ENCODE data around the gene ITPR2.
A peak's percentile ranks its signal among the peaks of the same experiment; 100 is the strongest.

Gene ITPR2

GRCh38 chr12:26696048-26696612 lies 136.9 kb downstream of the ITPR2 start:
- Histone ChIP-seq H2BK5ac (ENCODE audit: low read depth, low read length, poor library complexity, severe bottlenecking) (no peak overlapping the region), H2AFZ (ENCODE audit: low read depth, low read length) (no peak overlapping the region), H3K4me3 (ENCODE audit: insufficient read depth in 1 of 2, low read depth in 1 of 2, low read length in 2 of 2) (no peak overlapping the region), H3K4ac (ENCODE audit: low read depth in 1 of 2, low read length in 2 of 2) (no peak overlapping the region), H4K8ac (ENCODE audit: low read length) (no peak overlapping the region), H3K9ac (ENCODE audit: low read length) (no peak overlapping the region), H3K18ac (ENCODE audit: low read depth in 1 of 2, low read length in 2 of 2) (no peak overlapping the region), H3K4me2 (ENCODE audit: low read length, poor library complexity, severe bottlenecking) (no peak overlapping the region), H3K27me3 (ENCODE audit: control insufficient read depth in 1 of 2, insufficient read depth in 1 of 2, low read length in 2 of 2) (no peaks in the 10 kb centered on the region), H4K91ac (ENCODE audit: low read length) (no peak overlapping the region), H3K9me3 (ENCODE audit: control insufficient read depth, low read length) (no peaks in the 10 kb centered on the region), H2BK120ac (ENCODE audit: low read depth, low read length) (no peak overlapping the region), H3K36me3 (ENCODE audit: control insufficient read depth in 1 of 2, insufficient read depth in 2 of 2, low read depth in 1 of 2, low read length in 2 of 2) (peaks cover 0 to 5% of the 10 kb centered on the region in 2 experiments), H3K14ac (ENCODE audit: low read length in 2 of 2) (no peak overlapping the region), H3K4me1 (ENCODE audit: control insufficient read depth, insufficient read depth, low read depth, low read length) (no peaks in the 10 kb centered on the region), H2BK12ac (ENCODE audit: low read length in 2 of 2) (no peak overlapping the region), H3K23ac (ENCODE audit: low read length in 2 of 2) (no peak overlapping the region), H2AK5ac (ENCODE audit: low read length, severe bottlenecking) (no peak overlapping the region), H2BK15ac (ENCODE audit: low read depth, poor library complexity, severe bottlenecking) (no peak overlapping the region), H3K27ac (ENCODE audit: low read length, poor library complexity, severe bottlenecking) (no peak overlapping the region), H3K79me1 (replicated peaks; ENCODE audit: low read length, poor library complexity, severe bottlenecking) (peaks cover 8% of the 10 kb centered on the region)
- DNase-seq: no peak
- WGBS: 94% methylated on average over 1 of the region's 3 CpGs

GRCh38 chr12:26694402-26694801 lies 138.6 kb downstream of the ITPR2 start:
- Histone ChIP-seq H3K27ac (ENCODE audit: low read length, poor library complexity, severe bottlenecking) (no peak overlapping the region), H3K4me3 (ENCODE audit: insufficient read depth in 1 of 2, low read depth in 1 of 2, low read length in 2 of 2) (no peak overlapping the region), H3K4ac (ENCODE audit: low read depth in 1 of 2, low read length in 2 of 2) (no peak overlapping the region), H3K27me3 (ENCODE audit: control insufficient read depth in 1 of 2, insufficient read depth in 1 of 2, low read length in 2 of 2) (no peaks in the 10 kb centered on the region), H3K14ac (ENCODE audit: low read length in 2 of 2) (no peak overlapping the region), H3K9ac (ENCODE audit: low read length) (no peak overlapping the region), H3K18ac (ENCODE audit: low read depth in 1 of 2, low read length in 2 of 2) (no peak overlapping the region), H3K36me3 (ENCODE audit: control insufficient read depth in 1 of 2, insufficient read depth in 2 of 2, low read depth in 1 of 2, low read length in 2 of 2) (peaks cover 0 to 3% of the 10 kb centered on the region in 2 experiments), H2BK5ac (ENCODE audit: low read depth, low read length, poor library complexity, severe bottlenecking) (no peak overlapping the region), H4K8ac (ENCODE audit: low read length) (no peak overlapping the region), H2AFZ (ENCODE audit: low read depth, low read length) (no peak overlapping the region), H3K4me2 (ENCODE audit: low read length, poor library complexity, severe bottlenecking) (no peak overlapping the region), H2BK12ac (ENCODE audit: low read length in 2 of 2) (no peak overlapping the region), H3K79me1 (replicated peaks; ENCODE audit: low read length, poor library complexity, severe bottlenecking) (peaks cover 9% of the 10 kb centered on the region), H3K9me3 (ENCODE audit: control insufficient read depth, low read length) (no peaks in the 10 kb centered on the region), H2AK5ac (ENCODE audit: low read length, severe bottlenecking) (no peak overlapping the region), H3K23ac (ENCODE audit: low read length in 2 of 2) (no peak overlapping the region), H3K4me1 (ENCODE audit: control insufficient read depth, insufficient read depth, low read depth, low read length) (no peaks in the 10 kb centered on the region), H2BK120ac (ENCODE audit: low read depth, low read length) (no peak overlapping the region), H2BK15ac (ENCODE audit: low read depth, poor library complexity, severe bottlenecking) (no peak overlapping the region), H4K91ac (ENCODE audit: low read length) (no peak overlapping the region)
- WGBS: 93% methylated on average over 2 of the region's 2 CpGs
- no peak for DNase-seq

- Histone ChIP-seq H2AK5ac (ENCODE audit: low read length, severe bottlenecking) (peak overlapping the region; percentile 85), H3K9ac (ENCODE audit: low read length) (no peak overlapping the region), H3K36me3 (ENCODE audit: control insufficient read depth in 1 of 2, insufficient read depth in 2 of 2, low read depth in 1 of 2, low read length in 2 of 2) (peaks cover 0 to 3% of the 10 kb centered on the region in 2 experiments), H2BK120ac (ENCODE audit: low read depth, low read length) (no peak overlapping the region), H2BK12ac (ENCODE audit: low read length in 2 of 2) (no peak overlapping the region), H3K27ac (ENCODE audit: low read length, poor library complexity, severe bottlenecking) (peak overlapping the region; percentile 80), H4K8ac (ENCODE audit: low read length) (no peak overlapping the region), H3K27me3 (ENCODE audit: control insufficient read depth in 1 of 2, insufficient read depth in 1 of 2, low read length in 2 of 2) (no peaks in the 10 kb centered on the region), H3K4me3 (ENCODE audit: insufficient read depth in 1 of 2, low read depth in 1 of 2, low read length in 2 of 2) (no peak overlapping the region), H3K4me2 (ENCODE audit: low read length, poor library complexity, severe bottlenecking) (no peak overlapping the region), H3K79me1 (replicated peaks; ENCODE audit: low read length, poor library complexity, severe bottlenecking) (peaks cover 15% of the 10 kb centered on the region), H3K4me1 (ENCODE audit: control insufficient read depth, insufficient read depth, low read depth, low read length) (peaks cover 3% of the 10 kb centered on the region), H3K9me3 (ENCODE audit: control insufficient read depth, low read length) (no peaks in the 10 kb centered on the region), H3K14ac (ENCODE audit: low read length in 2 of 2) (no peak overlapping the region), H2BK5ac (ENCODE audit: low read depth, low read length, poor library complexity, severe bottlenecking) (no peak overlapping the region), H4K91ac (ENCODE audit: low read length) (no peak overlapping the region), H2BK15ac (ENCODE audit: low read depth, poor library complexity, severe bottlenecking) (no peak overlapping the region), H3K18ac (ENCODE audit: low read depth in 1 of 2, low read length in 2 of 2) (no peak overlapping the region), H3K23ac (ENCODE audit: low read length in 2 of 2) (no peak overlapping the region), H2AFZ (ENCODE audit: low read depth, low read length) (no peak overlapping the region), H3K4ac (ENCODE audit: low read depth in 1 of 2, low read length in 2 of 2) (no peak overlapping the region)
- DNase-seq: no peak
- 43% methylated on average over 1 of the region's 4 CpGs for WGBS
These were observed 140.6 kb downstream of the ITPR2 start for GRCh38 chr12:26692407-26692806.

GRCh38 chr12:26691234-26691970 lies 141.6 kb downstream of the ITPR2 start:
- Histone ChIP-seq H3K4me3 (ENCODE audit: insufficient read depth in 1 of 2, low read depth in 1 of 2, low read length in 2 of 2) (no peak overlapping the region), H3K9ac (ENCODE audit: low read length) (no peak overlapping the region), H3K4me2 (ENCODE audit: low read length, poor library complexity, severe bottlenecking) (peak overlapping the region; percentile 7), H2BK12ac (ENCODE audit: low read length in 2 of 2) (no peak overlapping the region), H3K4ac (ENCODE audit: low read depth in 1 of 2, low read length in 2 of 2) (no peak overlapping the region), H2AFZ (ENCODE audit: low read depth, low read length) (no peak overlapping the region), H3K18ac (ENCODE audit: low read depth in 1 of 2, low read length in 2 of 2) (no peak overlapping the region), H3K27ac (ENCODE audit: low read length, poor library complexity, severe bottlenecking) (peak overlapping the region; percentile 94), H2BK5ac (ENCODE audit: low read depth, low read length, poor library complexity, severe bottlenecking) (no peak overlapping the region), H3K4me1 (ENCODE audit: control insufficient read depth, insufficient read depth, low read depth, low read length) (peaks cover 4% of the 10 kb centered on the region), H3K27me3 (ENCODE audit: control insufficient read depth in 1 of 2, insufficient read depth in 1 of 2, low read length in 2 of 2) (no peaks in the 10 kb centered on the region), H2BK15ac (ENCODE audit: low read depth, poor library complexity, severe bottlenecking) (no peak overlapping the region), H2AK5ac (ENCODE audit: low read length, severe bottlenecking) (no peak overlapping the region), H2BK120ac (ENCODE audit: low read depth, low read length) (no peak overlapping the region), H3K79me1 (replicated peaks; ENCODE audit: low read length, poor library complexity, severe bottlenecking) (peaks cover 10% of the 10 kb centered on the region), H3K23ac (ENCODE audit: low read length in 2 of 2) (no peak overlapping the region), H4K91ac (ENCODE audit: low read length) (no peak overlapping the region), H3K9me3 (ENCODE audit: control insufficient read depth, low read length) (no peaks in the 10 kb centered on the region), H3K14ac (ENCODE audit: low read length in 2 of 2) (no peak overlapping the region), H4K8ac (ENCODE audit: low read length) (no peak overlapping the region), H3K36me3 (ENCODE audit: control insufficient read depth in 1 of 2, insufficient read depth in 2 of 2, low read depth in 1 of 2, low read length in 2 of 2) (no peaks in the 10 kb centered on the region)
- peak; percentile 95 for DNase-seq
- 23% methylated on average over 15 of the region's 15 CpGs for WGBS

Measured in mesenchymal stem cell (in vitro differentiated cells and primary cell).